Right atrium auricular region (tissue), 2 donors: ENCODE results near the gene DNAJC7. TPM values are rescaled to one million over a fixed set of nuclear protein-coding genes. Genes with fewer than 3 reads are reported as not detected.

Experiments
- DNase-seq: peaks from one replicate; pipeline ENCODE4 v3.0.0-alpha.2; 2019; ENCODE audit warnings: low spot score
- H3K27ac ChIP-seq, 2 donors: fragments of 200-600 bp; sonication (generic); 1 replicate in 1 of 2; 2 replicates in 1 of 2; pipeline ENCODE4 v1.5.1; 2016 to 2019
- H3K27me3 ChIP-seq, 2 donors: fragments of 200-600 bp; sonication (generic); one replicate each; pipeline versions ENCODE4 v1.5.1 to v1.6.0; 2017 to 2019
- H3K36me3 ChIP-seq: fragments of 200-600 bp; sonication (generic); one replicate; pipeline ENCODE4 v1.5.1; 2016
- H3K4me1 ChIP-seq, 2 donors: fragments of 200-600 bp; sonication (generic); one replicate each; pipeline versions ENCODE4 v1.5.1 to v1.6.0; 2017 to 2019
- H3K4me3 ChIP-seq, 2 donors: fragments of 200-600 bp; sonication (generic); 1 replicate in 1 of 2; 2 replicates in 1 of 2; pipeline ENCODE4 v1.5.1; 2017 to 2019; ENCODE audit warnings: mild to moderate bottlenecking in 1 of 2, moderate library complexity in 1 of 2
- H3K9me3 ChIP-seq, 2 donors: fragments of 200-600 bp; sonication (generic); one replicate each; pipeline ENCODE4 v1.5.1; 2019
- total RNA-seq, 2 donors: library from RNA; depleted of rRNA; stranded (reverse); fragments of >200 nt; gene quantifications; one replicate each; pipeline ENCODE4 v1.1.0, GENCODE V29; 2016
- TF ChIP-seq, protein P1 (sequence below), 2 donors: fragments of 200-600 bp; sonication (generic); IDR thresholded peaks; one replicate each; pipeline ENCODE4 v1.5.1; 2019; ENCODE audit warnings: antibody characterized with exemption in 2 of 2

DNAJC7 gene
- total RNA-seq, 2 donors from 2014 or later: 42.7 to 47.1 TPM

DNA sequence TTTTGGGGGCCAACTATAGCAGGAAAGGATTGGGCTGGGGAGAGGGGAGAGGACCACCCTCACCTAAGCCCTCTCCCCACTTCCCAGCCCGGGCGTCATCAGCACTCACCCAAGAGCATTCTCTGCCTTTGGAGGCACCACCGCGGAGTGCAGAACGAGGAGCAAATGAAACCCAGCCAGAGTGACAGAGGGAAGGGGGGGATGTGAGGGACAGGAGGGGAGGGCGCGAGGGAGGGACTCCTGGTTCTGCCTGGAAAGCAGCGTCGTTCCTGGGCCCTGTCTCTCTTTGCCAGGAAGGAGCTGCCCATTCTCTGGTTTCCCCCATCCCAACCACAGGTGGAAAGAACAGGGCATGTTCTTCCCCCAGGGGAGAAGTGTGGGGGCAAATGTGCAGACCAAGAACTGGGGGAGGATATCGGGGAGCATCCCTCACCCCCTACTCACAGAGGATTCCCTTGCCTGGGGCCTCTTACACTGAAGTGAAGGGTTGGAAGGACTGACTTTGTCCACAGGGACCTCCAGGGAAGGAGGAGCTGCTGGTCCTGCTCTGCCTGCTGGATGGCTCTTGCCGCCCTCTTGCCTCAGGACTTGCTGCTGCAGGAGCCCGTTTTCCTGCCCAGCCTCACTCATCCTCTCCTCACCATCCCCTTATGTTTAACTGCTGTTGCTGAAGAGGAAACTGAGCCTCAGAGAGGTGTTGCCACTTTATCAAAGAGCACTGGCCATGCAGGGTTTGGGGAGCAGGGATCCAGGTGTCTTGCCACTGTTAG, 36.7 kb upstream of the DNAJC7 start:
- TF ChIP-seq, protein P1, sequence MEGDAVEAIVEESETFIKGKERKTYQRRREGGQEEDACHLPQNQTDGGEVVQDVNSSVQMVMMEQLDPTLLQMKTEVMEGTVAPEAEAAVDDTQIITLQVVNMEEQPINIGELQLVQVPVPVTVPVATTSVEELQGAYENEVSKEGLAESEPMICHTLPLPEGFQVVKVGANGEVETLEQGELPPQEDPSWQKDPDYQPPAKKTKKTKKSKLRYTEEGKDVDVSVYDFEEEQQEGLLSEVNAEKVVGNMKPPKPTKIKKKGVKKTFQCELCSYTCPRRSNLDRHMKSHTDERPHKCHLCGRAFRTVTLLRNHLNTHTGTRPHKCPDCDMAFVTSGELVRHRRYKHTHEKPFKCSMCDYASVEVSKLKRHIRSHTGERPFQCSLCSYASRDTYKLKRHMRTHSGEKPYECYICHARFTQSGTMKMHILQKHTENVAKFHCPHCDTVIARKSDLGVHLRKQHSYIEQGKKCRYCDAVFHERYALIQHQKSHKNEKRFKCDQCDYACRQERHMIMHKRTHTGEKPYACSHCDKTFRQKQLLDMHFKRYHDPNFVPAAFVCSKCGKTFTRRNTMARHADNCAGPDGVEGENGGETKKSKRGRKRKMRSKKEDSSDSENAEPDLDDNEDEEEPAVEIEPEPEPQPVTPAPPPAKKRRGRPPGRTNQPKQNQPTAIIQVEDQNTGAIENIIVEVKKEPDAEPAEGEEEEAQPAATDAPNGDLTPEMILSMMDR (IDR thresholded peaks at IDR 0.05): no peak
- Histone ChIP-seq H3K4me1 (peaks cover 0 to 12% of the 10 kb centered on the region in 2 donors), H3K36me3 (no peaks in the 10 kb centered on the region), H3K27me3 (peaks cover 0 to 8% of the 10 kb centered on the region in 2 donors), H3K27ac (no peak overlapping the region), H3K4me3 (no peak overlapping the region), H3K9me3 (no peaks in the 10 kb centered on the region)
- DNase-seq: no peak

DNA sequence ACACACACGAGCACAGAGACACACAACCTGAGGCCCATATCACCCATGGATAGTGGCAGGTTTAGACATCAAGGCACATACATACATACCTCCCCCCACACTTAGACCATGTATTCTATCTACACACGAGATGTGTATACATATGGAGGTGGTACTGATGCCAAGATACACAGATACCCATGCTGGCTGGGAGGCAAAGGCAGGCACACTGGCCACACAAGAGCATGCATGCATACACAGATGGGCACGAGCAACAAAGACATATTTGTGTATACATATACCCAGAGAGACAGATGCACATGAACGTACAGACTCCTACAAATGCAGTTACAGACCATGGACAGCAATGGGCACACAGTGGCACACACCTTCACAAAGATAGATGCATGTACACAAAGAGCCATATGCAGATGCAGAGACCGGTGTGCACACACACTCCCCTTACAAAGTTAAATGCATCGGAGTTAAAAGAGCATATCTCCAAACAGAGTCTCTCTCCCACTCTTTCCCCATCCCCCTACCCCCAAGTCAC, 35.2 kb upstream of the DNAJC7 start:
- no peak overlapping the region for H3K27ac ChIP-seq
- peaks cover 0 to 8% of the 10 kb centered on the region in 2 donors for H3K27me3 ChIP-seq
- H3K36me3 ChIP-seq: no peaks in the 10 kb centered on the region
- no peaks in the 10 kb centered on the region for H3K9me3 ChIP-seq
- no peak for DNase-seq
- no peak overlapping the region for H3K4me3 ChIP-seq
- TF ChIP-seq, protein P1 (IDR thresholded peaks at IDR 0.05): no peak
- peaks cover 0 to 12% of the 10 kb centered on the region in 2 donors for H3K4me1 ChIP-seq

DNA sequence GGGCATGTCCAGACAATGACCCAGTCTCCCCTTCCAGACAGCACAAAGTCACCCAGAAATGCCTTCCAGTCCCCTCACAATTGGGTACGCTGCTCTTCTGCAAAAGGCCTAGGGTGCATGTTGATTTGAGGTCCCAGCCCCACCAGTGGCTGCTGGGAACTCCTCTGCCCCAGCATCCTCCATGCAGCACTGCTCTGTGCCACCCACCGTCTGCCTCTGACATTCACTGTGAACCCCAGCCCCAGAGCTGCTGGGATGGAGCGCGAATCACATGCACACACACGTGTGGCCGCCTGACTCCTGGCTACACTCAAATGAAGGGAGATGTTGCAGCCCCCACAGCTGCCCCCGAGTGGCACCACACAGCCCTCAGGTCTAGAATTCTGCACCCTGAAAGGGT, 34.4 kb upstream of the DNAJC7 start:
- no peak for DNase-seq

DNA sequence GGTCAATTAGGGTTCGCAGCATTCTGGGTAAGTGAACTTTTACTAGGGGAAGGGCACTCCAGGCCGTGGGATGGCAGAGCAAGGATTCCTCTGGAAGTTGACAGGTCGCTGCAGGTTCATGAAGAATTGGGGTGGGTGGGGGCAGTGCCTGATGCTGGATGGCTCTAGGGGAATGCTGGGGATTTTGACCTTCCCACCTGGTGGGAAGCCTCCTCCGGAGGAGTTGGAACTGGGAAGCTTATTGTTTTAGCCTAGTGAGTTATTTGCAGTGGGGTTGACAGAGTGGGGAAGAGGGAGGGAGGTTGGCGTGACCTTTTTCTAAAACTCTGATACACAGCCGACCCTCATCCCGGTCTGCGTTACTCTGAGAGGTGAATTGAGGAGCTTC, 33.8 kb upstream of the DNAJC7 start:
- H3K4me1 ChIP-seq: peaks cover 0 to 12% of the 10 kb centered on the region in 2 donors
- H3K27ac ChIP-seq: no peak overlapping the region
- H3K9me3 ChIP-seq: no peaks in the 10 kb centered on the region
- H3K4me3 ChIP-seq: peak overlapping the region; percentile 59 to 72
- no peaks in the 10 kb centered on the region for H3K36me3 ChIP-seq
- TF ChIP-seq, protein P1 (IDR thresholded peaks at IDR 0.05): no peak
- peaks cover 0 to 8% of the 10 kb centered on the region in 2 donors for H3K27me3 ChIP-seq
- DNase-seq: no peak

More for the DNA sequence above, 34.4 kb upstream of the DNAJC7 start:
- H3K27me3 ChIP-seq: peaks cover 0 to 8% of the 10 kb centered on the region in 2 donors
- H3K4me3 ChIP-seq: no peak overlapping the region
- H3K27ac ChIP-seq: no peak overlapping the region
- H3K9me3 ChIP-seq: no peaks in the 10 kb centered on the region
- no peaks in the 10 kb centered on the region for H3K36me3 ChIP-seq
- TF ChIP-seq, protein P1 (IDR thresholded peaks at IDR 0.05): no peak
- H3K4me1 ChIP-seq: peaks cover 0 to 12% of the 10 kb centered on the region in 2 donors

DNA sequence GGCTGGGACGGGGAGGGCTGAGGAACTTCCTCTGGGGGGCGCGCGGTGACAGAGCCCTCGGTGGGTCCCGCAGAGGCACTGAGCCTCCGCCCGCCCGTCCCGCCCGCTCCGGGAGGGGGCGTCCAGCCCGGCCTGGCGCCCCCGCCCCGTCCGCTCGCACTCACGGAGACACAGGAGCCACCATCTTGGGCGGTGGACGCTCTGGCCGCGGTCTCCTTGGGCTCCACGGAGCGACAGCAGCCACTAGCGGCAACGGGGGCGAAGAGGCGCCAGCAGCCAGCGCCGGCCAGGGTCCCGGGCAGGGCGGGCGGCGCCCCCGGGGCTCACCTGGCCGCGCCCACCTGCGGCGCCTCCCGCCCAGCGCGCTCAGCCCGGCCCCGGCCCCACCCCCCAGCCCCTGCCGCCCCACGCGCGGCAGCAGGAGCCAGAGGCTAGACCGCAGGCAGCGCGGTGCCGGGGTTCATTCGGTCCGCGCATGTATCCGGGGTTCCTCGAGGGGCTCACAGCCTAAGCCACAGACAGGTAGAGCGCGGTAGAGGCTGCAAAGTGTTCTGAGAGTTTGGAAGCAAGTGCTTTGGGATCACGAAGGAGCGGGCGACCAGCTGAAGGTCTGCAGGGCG, 33.3 kb upstream of the DNAJC7 start, which contains the start of gene C17orf113:
C17orf113 (minus strand) TSS at position 209 of the 620 bp plus-strand sequence. CDS start 7,225 bp downstream, outside the sequence.
- peaks cover 0 to 8% of the 10 kb centered on the region in 2 donors for H3K27me3 ChIP-seq
- TF ChIP-seq, protein P1 (IDR thresholded peaks at IDR 0.05): peak; percentile 33 to 54
- H3K9me3 ChIP-seq: no peaks in the 10 kb centered on the region
- H3K27ac ChIP-seq: peak within 1 kb of the TSS in 1 of 2 donors; percentile 51
- peaks cover 0 to 12% of the 10 kb centered on the region in 2 donors for H3K4me1 ChIP-seq
- peak within 1 kb of the TSS; percentile 59 to 72 for H3K4me3 ChIP-seq
- no peak for DNase-seq
- H3K36me3 ChIP-seq: no peaks in the 10 kb centered on the region
